Astrocyte of the cerebellum (primary cell): ENCODE measurements around the gene GFY.

Source experiments
- DNase-seq: peaks from one replicate; pipeline ENCODE4 v3.0.0-alpha.2; 2011; ENCODE audit warnings: low read depth
- H3K4me3 ChIP-seq: 2 replicates; pipeline ENCODE4 v1.5.1; 2011; ENCODE audit warnings: mild to moderate bottlenecking, low read depth, low read length, moderate library complexity
- CTCF ChIP-seq: IDR thresholded peaks from 2 replicates; pipeline ENCODE4 v1.5.1; 2012; ENCODE audit warnings: low read length, low read depth, moderate library complexity, mild to moderate bottlenecking; ENCODE audit errors: missing control alignments
- in situ Hi-C: cut with HindIII; loops from 2 replicates; pipeline ENCODE4 v1.10.0; 2017; ENCODE audit warnings: low sequenced_read_pairs

GFY gene

DNA sequence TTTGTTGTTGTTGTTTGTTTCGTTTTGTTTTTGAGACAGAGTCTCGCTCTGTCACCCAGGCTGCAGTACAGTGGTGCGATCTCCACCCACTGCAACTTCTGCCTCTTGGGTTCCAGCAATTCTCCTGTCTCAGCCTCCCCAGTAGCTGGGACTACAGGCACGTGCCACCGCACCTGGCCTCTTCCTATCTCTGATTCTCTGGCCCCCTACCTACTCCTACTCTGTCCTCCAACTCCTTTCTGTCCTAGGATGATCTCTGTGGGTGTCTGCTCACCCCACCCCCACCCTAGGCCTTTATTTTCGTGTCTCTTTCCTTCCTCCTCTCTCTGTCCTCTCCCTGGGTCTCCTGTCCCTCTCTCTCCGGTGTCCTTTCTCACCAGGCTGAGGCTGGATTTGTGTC lies 25.2 kb downstream of the GFY start:
- in situ Hi-C loops = no loop called here

DNA sequence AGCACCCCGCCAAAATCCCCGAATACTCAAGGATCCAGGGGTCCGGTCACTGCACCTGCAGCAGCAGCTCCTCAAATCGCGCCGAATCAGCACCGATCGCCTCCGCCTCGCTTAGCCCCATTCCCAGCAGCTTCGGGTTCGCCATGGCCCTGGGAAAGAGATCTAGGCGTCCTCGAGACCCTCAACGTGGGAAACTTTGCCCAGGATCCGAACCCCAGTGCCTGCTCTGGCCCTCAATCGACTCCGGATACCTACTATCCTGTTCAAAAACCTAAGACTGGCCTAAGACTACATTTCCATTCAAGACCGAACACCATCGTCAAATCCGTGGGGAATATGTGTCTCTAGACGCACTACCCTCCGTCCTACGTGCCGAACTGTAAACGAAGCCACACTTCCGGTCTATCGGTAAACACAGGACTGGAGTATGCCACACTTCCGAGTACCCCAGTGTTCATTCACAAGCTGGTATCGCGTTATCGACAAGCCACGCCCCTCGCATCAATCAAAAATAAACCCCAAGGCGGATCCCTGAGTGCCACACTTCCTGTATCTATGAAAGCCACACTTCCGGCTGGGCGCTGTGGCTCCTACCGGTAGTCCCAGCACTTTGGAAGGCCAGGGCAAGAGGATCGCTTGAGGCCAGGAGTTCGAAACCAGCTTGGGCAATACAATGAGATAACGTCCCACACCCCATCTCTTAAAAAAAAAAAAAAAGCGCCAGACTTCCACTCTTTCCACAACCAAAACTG lies 26.4 kb downstream of the GFY start, which contains the start of gene PIH1D1:
Gene PIH1D1, minus strand, starts transcription at position 385 of the 752 bp plus-strand sequence. Its CDS starts 240 bp downstream, at position 145.
- TF ChIP-seq CTCF = peak; percentile 40
- peak; percentile 99 for DNase-seq
- in situ Hi-C loops = no loop called here
- peak within 1 kb of the TSS; percentile 81 for H3K4me3 ChIP-seq

More for the DNA sequence above, 25.2 kb downstream of the GFY start:
- peak overlapping the region; percentile 81 for H3K4me3 ChIP-seq
- no peak for TF ChIP-seq CTCF
- no peak for DNase-seq

DNA sequence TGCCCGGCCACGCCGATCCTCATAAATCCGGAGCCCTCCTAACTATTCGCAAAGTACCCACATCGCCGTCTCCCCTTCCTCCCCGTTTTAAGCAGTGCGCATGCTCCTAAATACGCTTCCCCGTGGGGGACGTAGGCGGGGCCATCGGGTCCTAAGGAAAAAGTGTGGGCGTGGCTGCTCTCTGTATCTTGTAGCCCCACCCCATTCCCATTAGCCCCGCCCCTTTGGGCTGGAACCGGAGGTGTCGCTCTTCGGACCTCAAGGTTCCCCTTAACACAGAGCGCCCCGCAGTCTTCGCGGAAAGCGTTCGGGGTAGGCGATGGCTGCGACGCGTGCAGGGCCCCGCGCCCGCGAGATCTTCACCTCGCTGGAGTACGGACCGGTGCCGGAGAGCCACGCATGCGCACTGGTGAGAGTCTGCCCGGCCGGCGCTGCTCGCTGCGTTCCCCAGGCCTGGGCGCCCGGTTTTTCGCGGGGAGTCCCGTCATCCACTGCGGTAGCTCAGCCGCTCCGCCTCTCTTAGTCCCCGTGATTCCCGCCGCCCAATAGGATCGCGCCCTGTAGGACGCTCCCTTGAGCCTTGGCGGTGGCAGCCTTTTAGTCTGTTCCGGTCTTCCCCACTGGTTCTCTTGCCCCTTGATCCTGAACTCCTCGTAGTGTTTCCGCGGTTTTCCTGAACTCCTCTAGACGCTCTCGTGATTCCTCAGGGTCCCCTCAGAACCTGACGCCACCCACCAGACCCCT lies 28.0 kb downstream of the GFY start, which contains the start of gene ALDH16A1:
Gene ALDH16A1, plus strand, starts transcription at position 213 of the 744 bp plus-strand sequence. Its CDS starts 107 bp downstream, at position 320.
- in situ Hi-C loops = no loop called here
- peak within 1 kb of the TSS; percentile 61 for H3K4me3 ChIP-seq
- TF ChIP-seq CTCF = no peak
- DNase-seq = peak; percentile 95

GRCh38 chr19:49453757-49454240 lies 28.6 kb downstream of the GFY start:
- no peak for TF ChIP-seq CTCF
- H3K4me3 ChIP-seq = peak overlapping the region; percentile 61
- DNase-seq = no peak
- in situ Hi-C loops = no loop called here

- DNase-seq = no peak
- no peak for TF ChIP-seq CTCF
- in situ Hi-C loops = no loop called here
- H3K4me3 ChIP-seq = no peak overlapping the region
Measured at GRCh38 chr19:49455773-49456172, 30.6 kb downstream of the GFY start.

DNA sequence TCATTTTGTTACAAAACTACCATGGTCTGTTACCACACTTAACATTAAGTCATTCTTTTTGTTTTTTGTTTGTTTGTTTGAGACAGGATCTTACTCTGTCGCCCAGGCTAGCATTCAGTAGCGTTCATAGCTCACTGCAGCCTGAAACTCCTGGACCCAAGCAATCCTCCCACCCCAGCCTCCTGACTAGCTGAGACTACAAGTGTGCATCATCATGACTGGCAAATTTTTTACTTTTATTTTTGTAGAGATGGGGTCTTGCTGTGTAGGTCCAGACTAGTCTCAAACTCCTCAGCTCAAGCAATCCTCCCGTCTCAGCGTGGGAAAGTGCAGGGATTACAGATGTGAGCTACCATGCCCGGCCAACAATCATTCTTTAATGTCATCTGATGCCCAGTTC lies 31.1 kb downstream of the GFY start:
- in situ Hi-C loops = no loop called here
- DNase-seq = no peak
- no peak overlapping the region for H3K4me3 ChIP-seq
- TF ChIP-seq CTCF = no peak
